ENCODE data around the gene SPO11.

The SPO11 gene, protein sequence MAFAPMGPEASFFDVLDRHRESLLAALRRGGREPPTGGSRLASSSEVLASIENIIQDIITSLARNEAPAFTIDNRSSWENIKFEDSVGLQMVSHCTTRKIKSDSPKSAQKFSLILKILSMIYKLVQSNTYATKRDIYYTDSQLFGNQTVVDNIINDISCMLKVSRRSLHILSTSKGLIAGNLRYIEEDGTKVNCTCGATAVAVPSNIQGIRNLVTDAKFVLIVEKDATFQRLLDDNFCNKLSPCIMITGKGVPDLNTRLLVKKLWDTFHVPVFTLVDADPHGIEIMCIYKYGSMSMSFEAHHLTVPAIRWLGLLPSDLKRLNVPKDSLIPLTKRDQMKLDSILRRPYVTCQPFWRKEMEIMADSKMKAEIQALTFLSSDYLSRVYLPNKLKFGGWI

DNA sequence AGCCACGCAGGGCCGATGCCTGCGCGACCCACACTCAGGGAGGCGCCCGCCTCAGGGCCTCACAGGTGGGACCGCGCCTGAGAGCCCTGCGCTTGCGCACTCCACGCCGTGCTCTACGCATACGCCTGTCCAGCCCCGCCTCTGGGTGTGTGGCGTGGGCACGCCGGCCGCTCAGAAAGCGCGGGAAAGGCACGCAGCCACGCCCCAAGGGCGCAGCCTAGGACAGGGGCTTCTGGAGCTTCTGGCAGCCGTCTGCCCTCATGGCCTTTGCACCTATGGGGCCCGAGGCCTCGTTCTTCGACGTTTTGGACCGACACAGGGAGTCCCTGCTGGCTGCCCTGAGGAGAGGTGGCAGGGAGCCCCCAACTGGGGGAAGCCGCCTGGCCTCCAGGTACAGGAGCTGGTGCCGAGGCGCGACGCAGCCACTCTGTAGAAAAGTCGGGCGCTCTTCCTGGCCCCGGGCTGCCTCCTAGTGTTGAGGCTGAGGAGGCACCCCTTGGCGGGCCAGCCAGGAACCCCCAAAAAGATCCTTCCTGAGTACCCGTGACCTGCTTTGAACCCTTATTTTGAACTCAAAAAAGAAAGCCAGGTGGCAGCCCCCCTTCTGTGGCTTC lies at the start of gene SPO11:
TSS of gene SPO11 (plus strand) at position 196 of the 614 bp plus-strand sequence. CDS start at position 261, 65 bp downstream.
- in situ Hi-C loops (cut with MboI; ENCODE audit: low sequenced_read_pairs) = no loop called here

DNA sequence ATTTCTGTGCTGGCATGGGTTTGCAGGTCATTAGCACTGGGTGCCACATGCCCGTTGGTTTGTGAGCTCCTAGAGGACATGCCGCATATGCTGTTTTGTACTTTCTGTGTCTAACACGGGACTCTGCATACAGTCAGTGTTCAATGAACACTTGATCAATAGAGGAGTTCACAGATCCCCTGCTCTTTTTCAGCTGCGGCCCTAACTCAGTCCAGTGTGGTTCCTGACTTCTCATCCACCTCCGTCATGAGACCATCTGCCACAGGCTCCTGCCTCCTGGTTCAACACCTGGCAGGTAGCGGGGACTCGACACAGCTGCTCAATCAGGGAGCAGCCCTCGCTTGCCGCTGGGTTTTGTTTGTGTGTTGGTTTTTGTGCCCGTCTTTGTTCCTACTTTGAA lies 49.4 kb upstream of the SPO11 start:
- in situ Hi-C loops (cut with MboI; ENCODE audit: low sequenced_read_pairs) = no loop called here

DNA sequence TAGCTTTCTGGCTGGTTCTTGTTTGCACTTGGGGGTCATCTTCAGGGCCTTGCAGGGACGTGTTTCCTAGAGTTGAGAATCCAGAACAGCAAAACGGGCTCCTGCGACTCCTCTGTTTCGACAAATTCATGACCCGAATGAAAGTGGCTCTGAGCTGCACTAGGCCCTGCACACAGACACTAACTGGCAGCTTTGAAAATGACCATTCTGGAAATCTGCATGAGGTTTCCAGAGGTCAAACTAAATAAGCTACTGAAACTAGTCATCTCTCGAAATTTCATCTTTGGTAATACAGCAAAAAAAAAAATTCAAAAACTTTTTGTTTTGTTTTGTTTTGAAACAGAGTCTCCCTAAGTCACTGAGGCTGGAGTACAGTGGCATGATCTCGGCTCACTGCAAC lies 47.7 kb upstream of the SPO11 start:
- in situ Hi-C loops (cut with MboI; ENCODE audit: low sequenced_read_pairs) = no loop called here

DNA sequence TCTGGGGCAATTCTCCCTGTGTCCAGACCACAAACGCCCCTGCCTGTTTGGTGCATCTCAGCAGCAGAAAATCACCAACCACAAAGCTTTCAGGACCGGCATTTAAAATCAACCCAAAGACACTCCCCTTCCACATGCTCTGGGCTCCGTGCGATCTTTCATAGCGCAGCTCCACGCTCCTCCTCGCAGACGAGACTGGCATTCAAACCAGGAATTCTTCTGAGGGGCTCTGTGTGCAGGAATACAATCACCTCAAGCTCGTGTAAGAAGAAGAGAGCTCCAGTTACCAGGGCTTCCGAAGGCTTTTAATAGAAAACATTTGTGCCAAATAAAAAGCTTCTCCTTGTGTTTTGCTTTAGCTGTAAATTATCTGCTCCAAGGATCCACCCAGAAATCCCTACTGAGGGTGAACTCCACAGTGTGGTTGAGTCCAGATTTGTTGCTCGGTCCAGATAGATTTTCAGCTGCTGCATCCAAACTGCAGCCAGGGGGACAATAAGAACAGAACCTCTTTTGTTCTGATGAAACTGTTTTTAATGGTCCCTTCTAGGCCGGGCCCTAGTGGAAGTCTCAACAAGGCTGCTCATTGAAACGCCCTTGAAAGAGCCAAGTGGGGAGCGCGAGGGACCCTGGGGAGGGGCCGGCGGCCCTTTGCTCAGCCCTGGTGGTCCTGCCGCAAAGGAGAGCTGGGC lies 46.8 kb upstream of the SPO11 start:
- in situ Hi-C loops (cut with MboI; ENCODE audit: low sequenced_read_pairs) = no loop called here

DNA sequence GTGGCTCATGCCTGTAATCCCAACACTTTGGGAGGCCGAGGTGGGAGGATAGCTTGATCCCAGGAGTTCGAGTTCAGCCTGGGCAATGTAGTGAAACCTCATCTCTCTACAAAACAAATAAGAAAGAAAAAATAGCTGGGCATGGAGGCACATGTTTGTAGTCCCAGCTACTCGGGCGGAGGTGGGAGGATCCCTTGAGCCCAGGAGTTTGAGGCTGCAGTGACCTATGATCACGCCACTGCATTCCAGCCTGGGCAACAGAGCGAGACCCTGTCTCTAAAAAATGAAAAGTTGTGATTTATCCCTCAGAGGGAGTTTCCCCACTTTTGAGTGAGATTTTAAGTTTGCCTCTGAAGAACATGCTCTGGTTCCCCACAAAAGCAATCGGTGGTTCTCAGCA lies 45.7 kb upstream of the SPO11 start:
- in situ Hi-C loops (cut with MboI; ENCODE audit: low sequenced_read_pairs) = no loop called here

DNA sequence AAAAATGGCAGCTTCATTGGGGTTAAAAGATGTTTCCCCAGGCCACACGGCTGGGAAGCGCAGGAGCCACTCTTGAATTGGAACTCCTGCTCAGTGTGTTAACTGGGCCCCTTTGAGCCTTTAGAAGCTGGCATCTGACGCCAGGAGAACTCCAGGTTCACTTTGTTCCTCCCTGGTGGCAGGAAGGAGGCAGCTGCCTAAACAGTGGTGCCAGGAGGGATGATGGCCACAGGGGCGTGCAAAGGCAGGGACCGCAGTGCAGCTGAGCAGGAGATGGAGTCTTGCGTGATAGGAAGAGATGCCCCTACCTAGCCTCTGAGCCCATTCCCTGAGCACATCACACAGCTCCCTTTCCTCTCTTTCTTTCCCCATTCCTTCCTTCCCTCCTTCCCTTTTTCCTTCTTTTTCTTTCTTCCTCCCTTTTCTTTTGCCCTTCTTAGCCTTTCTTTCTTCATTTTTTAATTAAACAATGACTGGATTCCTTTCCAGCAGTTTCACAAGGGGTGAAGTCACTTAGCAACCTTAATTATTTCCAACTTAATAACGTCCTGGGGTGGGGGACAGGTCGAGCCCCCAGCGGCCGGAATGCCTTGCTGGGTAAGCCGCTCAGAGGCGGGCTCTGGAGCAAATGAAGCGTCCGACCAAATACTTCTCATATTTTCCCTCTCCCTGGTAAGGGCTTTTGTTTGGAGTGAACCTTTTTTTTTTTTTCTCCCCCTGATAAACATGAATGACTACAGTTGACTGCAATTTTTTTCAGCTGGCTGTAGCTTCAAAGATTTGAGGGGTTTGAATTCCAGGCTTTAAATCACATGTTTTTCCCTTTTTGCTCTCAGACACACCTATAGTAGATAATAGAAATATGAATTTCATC lies 42.4 kb upstream of the SPO11 start:
- in situ Hi-C loops (cut with MboI; ENCODE audit: low sequenced_read_pairs) = no loop called here

DNA sequence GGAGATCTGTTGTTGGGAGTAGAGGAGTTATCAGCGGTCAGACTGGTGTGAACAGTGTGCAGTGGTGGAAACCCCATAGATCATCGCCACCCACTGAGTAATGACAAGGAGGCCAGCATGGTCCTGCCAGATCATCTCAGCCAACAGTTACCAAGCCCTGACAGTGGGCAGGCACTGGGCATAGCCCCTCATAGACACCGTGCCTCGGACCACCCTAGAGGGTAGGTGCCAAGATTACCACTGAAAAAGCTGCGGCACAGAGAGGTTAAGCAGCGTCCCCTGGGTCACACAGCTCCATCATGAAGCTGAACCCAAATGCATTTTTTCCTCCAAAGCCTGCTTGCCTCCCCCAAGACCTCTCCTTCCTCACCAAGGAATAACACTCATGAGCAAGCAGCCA lies 41.7 kb upstream of the SPO11 start:
- in situ Hi-C loops (cut with MboI; ENCODE audit: low sequenced_read_pairs) = no loop called here

DNA sequence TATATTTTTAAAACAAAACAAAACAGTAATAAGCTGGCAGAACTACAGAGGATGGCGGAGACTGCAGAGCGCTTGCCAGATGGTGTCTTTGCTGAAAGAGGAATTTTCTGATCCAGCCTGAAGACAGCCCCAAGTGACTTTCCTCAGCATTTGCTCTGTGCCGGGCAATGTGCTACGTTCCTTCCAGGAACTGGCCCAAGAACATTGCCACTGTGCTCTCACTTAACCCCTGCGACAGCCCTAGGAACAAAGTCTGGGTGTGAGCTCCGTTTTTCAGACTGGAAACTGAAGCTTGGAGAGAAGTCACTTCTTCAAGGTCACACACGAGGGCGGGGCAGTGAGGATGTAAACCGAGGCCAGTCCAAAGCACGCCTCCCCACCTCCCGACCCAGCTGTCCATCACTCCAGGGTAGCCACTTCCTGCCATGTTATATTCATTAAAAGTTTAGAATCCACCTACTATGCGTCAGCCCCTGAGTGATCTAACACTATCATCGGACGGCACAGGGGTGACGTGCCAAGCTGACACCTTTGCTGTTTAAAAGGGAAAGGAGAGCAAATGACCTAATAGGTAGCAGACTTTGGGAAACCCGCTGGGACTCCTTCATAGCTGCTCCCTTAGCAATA lies 40.8 kb upstream of the SPO11 start:
- in situ Hi-C loops (cut with MboI; ENCODE audit: low sequenced_read_pairs) = no loop called here

DNA sequence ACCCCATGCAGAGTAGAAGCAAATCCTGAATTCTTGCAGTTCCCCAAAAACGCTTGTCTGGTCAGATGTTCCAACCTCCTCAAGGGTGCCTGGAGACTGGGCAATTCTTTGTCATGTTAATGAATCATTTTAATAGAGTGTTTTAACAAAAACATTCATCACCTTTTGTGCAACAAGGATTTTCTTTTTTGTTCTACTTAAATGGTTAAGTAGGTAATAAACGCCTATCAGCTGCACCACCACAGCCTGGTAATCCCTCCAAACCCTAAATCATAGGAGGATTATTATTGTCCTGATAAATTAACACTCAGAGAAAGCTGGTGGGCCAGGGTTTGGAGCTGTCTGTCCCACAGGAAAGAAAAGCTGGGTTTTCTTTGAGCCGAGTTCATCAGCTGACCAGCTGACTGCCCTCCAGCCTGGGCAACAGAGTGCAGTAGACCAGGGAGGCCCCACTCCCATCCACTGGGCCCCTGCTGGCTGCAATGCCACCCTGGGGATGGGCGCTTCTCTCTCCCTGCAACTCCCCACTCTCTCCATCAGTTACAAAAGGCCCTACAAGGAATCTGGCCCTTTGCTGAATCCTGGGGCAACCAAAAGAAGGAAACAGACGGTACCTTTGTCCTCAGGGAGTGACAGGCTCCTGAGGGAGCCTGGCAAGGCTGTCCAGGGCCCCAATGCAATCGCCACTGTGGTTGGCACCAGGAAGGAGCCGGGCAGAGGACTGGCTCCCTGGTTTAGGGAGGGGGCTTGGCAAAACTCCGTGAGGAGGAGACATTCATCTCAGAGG lies 40.0 kb upstream of the SPO11 start:
- in situ Hi-C loops (cut with MboI; ENCODE audit: low sequenced_read_pairs) = no loop called here

DNA sequence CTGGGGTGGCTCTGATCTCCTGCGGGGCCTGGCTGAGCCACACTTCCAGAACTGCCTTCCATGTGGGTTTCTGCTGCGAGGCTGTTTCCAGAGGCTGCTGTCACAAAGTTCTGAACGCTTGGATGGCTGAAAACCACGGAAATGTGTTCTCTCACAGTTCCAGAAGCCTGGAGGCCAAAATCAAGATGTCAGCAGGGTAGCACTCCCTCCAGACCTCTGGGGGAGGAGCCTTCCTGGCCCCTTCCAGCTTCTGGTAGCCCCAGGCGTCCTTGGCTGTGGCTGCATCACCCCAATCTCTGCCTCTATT lies 39.5 kb upstream of the SPO11 start:
- in situ Hi-C loops (cut with MboI; ENCODE audit: low sequenced_read_pairs) = no loop called here

DNA sequence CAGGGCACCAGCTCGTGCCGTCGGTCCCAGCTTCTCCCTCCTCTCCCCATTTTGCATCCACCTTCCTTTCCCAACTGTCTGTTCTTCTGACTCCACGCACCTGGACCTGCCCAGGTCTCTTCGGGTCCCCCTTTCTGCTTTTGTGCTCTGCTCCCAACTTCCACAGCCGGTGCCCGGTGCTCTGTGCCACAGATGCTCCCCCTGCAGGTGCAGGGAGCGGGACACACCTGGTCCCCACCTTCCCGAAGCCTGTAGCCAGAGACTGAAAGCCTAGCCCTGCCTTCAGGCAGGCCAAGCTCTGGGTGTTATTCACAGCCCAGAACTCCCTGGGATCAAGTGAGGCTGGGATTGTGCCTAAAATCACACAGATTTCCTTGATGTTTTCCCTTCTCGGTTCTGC lies 38.6 kb upstream of the SPO11 start:
- in situ Hi-C loops (cut with MboI; ENCODE audit: low sequenced_read_pairs) = no loop called here

DNA sequence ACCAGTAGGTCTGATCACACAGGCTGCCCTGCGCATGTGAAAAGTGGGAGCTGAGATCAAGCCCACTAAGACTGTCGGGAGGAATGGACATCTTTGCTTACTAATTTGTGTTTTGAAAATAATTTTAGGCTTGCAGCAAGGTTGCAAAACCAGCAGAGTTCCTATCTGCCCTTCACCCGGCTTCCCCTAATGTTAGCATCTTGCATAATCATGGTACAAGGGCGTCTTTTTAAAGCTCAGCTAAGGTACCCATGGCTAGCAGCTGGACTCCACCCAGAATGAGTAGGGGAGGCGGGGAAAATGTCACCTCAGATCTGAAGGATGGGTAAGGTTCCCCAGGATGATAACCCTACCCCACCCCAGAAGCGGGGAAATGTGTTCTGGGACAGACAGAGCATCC lies 37.9 kb upstream of the SPO11 start:
- in situ Hi-C loops (cut with MboI; ENCODE audit: low sequenced_read_pairs) = no loop called here

DNA sequence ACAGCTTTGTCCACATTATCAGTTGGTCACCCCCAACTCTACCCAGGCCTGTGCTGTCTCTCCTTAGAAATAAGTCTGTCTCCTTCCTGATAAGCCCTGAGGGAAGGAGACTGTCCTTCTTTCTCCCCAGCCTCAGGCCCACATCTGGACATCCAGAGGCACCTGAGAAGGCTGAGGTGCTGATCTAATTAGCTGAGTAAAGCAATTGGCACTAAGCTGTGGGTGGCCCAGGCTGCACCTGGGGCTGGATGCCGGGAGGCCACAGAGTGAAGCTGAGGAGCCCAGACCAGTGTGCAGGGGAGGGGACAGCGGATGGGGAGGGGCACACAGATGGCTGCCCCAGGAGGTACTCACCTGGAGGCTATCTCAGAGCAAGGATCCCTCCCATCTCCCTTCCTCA lies 37.0 kb upstream of the SPO11 start:
- in situ Hi-C loops (cut with MboI; ENCODE audit: low sequenced_read_pairs) = no loop called here

DNA sequence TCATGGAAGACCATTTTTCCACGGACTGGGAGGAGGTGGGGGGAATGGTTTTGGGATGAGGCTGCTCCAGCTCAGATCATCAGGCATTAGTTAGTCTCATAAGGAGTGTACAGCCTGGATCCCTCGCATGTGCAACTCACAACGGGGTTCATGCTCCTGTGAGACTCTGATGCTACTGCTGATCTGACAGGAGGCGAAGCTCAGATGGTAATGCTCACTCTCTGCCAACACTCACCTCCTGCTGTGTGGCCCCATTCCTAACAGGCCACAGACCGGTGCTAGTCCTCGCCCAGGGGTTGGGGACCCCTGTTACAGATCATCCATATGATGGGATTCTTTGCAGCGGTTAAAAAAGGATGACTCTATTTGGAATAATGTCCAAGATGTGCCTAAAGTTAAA lies 35.6 kb upstream of the SPO11 start:
- in situ Hi-C loops (cut with MboI; ENCODE audit: low sequenced_read_pairs) = no loop called here

DNA sequence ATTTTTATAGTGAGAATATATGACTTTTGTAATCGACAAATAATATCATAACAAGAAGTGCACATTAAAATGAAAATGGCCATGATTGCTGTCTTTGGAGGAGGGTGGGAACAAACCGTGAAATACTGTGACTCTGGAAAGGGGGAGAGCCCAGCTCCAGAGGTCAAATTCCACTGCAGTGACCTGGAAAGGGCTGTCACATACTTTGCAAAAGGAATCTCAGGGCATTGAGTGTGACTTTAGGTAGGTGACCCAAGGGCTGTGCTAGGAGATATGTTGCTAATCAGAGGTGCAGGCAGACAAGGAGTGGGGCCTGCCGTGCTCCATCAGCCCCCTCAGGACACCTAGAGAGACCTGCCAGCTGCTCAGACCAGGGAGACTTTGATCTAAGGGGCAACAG lies 35.1 kb upstream of the SPO11 start:
- in situ Hi-C loops (cut with MboI; ENCODE audit: low sequenced_read_pairs) = no loop called here

DNA sequence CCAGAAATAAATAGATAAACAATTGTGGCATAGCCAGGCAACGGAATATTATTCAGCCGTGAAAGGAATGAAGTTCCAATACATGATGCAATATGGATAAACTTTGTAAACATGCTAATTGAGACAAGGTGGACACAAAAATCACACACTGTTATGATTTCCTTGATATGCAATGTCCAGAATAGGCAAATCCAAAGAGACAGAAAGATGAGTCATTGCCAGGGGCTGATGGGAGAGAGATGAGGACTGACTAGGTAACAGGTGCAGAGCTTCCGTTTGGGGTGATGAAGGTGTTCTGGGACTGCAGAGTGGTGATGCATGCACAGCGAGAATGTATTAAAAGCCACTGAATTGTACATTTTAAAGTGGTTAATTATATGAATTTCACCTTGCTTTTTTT lies 31.1 kb upstream of the SPO11 start:
- in situ Hi-C loops (cut with MboI; ENCODE audit: low sequenced_read_pairs) = no loop called here

DNA sequence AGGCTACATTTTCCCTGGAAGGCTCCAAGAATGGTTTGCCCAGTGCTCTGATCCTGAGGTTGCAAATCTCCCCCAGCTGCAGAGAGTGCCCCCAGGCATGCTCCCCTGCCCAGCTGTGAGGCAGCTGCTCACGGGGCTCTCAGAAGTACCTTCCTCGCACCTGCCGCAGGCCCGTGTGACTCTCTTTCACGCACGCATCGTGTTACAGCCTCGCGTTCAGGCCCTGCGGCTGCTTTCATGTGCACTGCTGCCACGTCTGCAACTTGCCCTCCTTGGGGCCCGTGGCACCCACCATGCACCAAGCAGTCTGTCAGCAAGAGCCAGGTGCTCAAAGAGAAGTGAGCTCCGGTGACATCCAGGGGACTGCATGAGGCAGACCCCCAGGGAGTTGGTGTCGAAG lies 28.6 kb upstream of the SPO11 start:
- in situ Hi-C loops (cut with MboI; ENCODE audit: low sequenced_read_pairs) = no loop called here

DNA sequence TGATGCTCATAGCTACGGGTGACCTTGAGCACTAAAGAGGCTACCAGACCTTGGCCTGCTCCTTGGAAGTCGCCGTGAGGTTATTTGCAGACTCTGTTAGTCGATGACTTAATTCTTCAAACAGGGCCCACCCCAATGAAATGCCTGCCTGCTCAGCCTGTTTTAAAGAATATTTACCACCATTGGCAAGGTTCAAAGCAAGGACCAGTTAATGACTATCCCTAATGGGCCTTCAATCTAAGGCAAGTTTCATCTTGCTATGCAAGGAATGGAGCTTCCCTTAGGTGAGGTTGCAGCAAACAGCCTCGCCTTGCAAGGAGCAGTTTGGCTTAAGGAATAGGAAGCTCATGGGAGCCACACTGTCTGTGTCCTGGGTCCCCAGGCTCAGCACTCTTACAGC lies 22.9 kb upstream of the SPO11 start:
- in situ Hi-C loops (cut with MboI; ENCODE audit: low sequenced_read_pairs) = no loop called here

DNA sequence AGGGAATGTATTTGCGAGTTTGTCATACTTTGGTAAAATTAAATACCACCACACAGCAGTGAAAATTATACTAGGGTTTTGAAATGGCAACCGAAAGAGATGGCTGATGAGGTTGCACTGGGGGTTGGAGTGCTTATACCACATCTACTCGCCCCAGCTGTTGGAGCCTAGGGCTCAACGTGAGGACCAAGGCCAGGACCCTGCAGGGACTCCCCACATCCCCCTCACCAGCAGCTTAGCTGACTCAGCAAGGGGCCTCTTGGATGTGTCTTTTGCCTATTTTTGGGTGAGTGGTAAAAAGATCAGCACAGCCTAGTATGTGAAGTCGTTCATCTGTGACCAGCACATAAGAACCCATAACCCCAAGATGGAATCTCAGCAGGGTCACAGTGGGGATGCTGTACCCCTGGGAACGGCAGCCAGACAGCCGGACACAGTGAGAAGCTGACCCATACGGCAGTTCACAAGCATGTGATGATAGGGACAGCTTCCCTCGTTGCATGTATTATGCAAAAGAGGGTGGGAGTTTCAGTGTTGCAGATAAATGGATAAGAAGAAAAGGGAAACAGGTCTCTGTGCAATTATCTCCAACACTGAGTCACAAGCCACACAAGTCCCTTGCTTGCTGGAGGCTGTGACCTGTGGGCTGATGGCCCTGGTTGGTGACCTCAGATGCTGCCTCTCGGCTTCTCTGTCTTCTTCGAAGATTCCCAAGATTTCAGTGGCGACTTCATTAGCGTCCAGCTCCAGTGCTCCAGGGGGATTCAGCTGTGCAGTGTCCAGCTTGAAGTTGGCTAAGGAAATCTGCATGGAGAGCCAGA lies 20.9 kb upstream of the SPO11 start:
- in situ Hi-C loops (cut with MboI; ENCODE audit: low sequenced_read_pairs) = no loop called here

All from hTERT RPE-1 (cell line).